ENCODE data around the gene RNU7-1. TPM values are rescaled to one million over a fixed set of nuclear protein-coding genes. Genes with fewer than 3 reads are reported as not detected.
A peak's percentile ranks its signal among the peaks of the same experiment; 100 is the strongest.

RNU7-1 gene
- total and polyA plus RNA-seq, 7 experiments from 2014 or later: not detected

GRCh38 chr12:6938353-6939190 is 5.0 kb upstream of the RNU7-1 start:
- Mint-ChIP-seq H3K27me3 (no peaks in the 10 kb centered on the region), H3K27ac (peak overlapping the region; percentile 91 to 99 (median 96)), H3K9me3 (peaks cover 0 to 2% (median 0%) of the 10 kb centered on the region in 11 donors), H3K36me3 (peaks cover 0 to 21% (median 0%) of the 10 kb centered on the region in 5 donors), H3K4me1 (peaks cover 37 to 67% (median 51%) of the 10 kb centered on the region in 7 donors), H3K4me3 (peak overlapping the region in 7 of 10 donors; percentile 34 to 88 (median 86))
- DNase-seq: no peak
- intact Hi-C loops (cut with micrococcal nuclease): loop anchor here (1.0 to 5.0 kb wide), 11 partner anchors 14 to 249 kb away; partner anchors contain the start of genes EMG1 (in 2 of the 2), ENO2 (in 2 of the 2), PHB2 (in 2 of the 2) and LPCAT3 (in 1 of the 2)
- H3K4me3 ChIP-seq (ENCODE audit: low read length): no peak overlapping the region
- H3K9me3 ChIP-seq (ENCODE audit: control insufficient read depth in 2 of 3, low read length in 3 of 3): no peaks in the 10 kb centered on the region
- peaks cover 0 to 8% (median 0%) of the 10 kb centered on the region in 3 experiments for H3K36me3 ChIP-seq (ENCODE audit: control insufficient read depth in 2 of 3, insufficient read depth in 3 of 3, low read length in 3 of 3)
- ChIA-PET CTCF (interaction anchor here (0.5 to 5.1 kb wide), 18 partner anchors 8 to 444 kb away, joined by 3 to 47 read pairs (median 4); partner anchors contain the start of genes C1RL, SPSB2 and TPI1), POLR2A (interaction anchor here (0.5 to 23.3 kb wide), 21 partner anchors 4 to 372 kb away, joined by 3 to 1270 read pairs (median 5); partner anchors contain the start of genes ATN1, C12orf57, CDCA3 and EMG1)
- no peaks in the 10 kb centered on the region for H3K27me3 ChIP-seq (ENCODE audit: control insufficient read depth in 2 of 2, insufficient read depth in 2 of 2, low read length in 2 of 2)
- peaks cover 12 to 27% of the 10 kb centered on the region in 2 donors for H3K4me1 ChIP-seq (ENCODE audit: control insufficient read depth in 2 of 2, insufficient read depth in 2 of 2, low read length in 2 of 2)
- H3K27ac ChIP-seq (ENCODE audit: low read depth, low read length): peak overlapping the region; percentile 92
- no peak for ATAC-seq

DNA sequence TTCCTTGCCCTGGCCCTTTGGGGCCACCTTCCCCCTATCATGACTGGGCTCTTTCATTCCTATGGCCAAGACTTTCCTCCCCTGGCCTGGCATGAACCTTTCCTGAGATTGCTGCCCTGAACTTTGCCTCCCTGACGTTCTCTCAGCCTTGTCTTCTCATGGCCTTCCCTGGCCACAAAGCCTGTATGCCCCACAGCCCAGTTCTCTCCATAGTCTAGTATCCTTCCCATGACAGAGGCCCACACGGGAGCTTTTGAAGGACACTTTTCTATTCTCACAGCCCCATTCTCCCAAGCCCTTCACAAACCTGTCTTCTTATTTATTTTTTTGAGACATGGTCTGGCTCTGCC is 4.5 kb upstream of the RNU7-1 start:
- Histone ChIP-seq H3K4me1 (ENCODE audit: control insufficient read depth in 2 of 2, insufficient read depth in 2 of 2, low read length in 2 of 2) (peaks cover 12 to 26% of the 10 kb centered on the region in 2 donors), H3K36me3 (ENCODE audit: control insufficient read depth in 2 of 3, insufficient read depth in 3 of 3, low read length in 3 of 3) (peaks cover 0 to 10% (median 0%) of the 10 kb centered on the region in 3 experiments), H3K27ac (ENCODE audit: low read depth, low read length) (no peak overlapping the region), H3K9me3 (ENCODE audit: control insufficient read depth in 2 of 3, low read length in 3 of 3) (no peaks in the 10 kb centered on the region), H3K27me3 (ENCODE audit: control insufficient read depth in 2 of 2, insufficient read depth in 2 of 2, low read length in 2 of 2) (no peaks in the 10 kb centered on the region), H3K4me3 (ENCODE audit: low read length) (no peak overlapping the region)
- ChIA-PET CTCF (interaction anchor here (0.5 to 2.1 kb wide), 10 partner anchors 14 to 445 kb away, joined by 3 to 17 read pairs (median 4); partner anchors contain the start of genes SPSB2 and TPI1), POLR2A (interaction anchor here (0.5 to 23.3 kb wide), 9 partner anchors 3 to 172 kb away, joined by 3 to 1270 read pairs (median 48); partner anchors contain the start of genes ATN1, C12orf57, EMG1 and ENO2)
- Mint-ChIP-seq H3K27ac (peak overlapping the region; percentile 13 to 91 (median 78)), H3K4me3 (peak overlapping the region in 7 of 10 donors; percentile 9 to 57 (median 49)), H3K36me3 (peaks cover 0 to 18% (median 0%) of the 10 kb centered on the region in 5 donors), H3K9me3 (peaks cover 0 to 7% (median 0%) of the 10 kb centered on the region in 11 donors), H3K27me3 (no peaks in the 10 kb centered on the region), H3K4me1 (peaks cover 31 to 65% (median 48%) of the 10 kb centered on the region in 7 donors)
- DNase-seq (no peak), ATAC-seq (no peak)
- intact Hi-C loops (cut with micrococcal nuclease): loop anchor here in 1 of 2 donors (5.0 kb wide), 1 partner anchor 248 kb away; the partner anchor contains the start of gene PEX5

- no peak overlapping the region for H3K4me3 ChIP-seq (ENCODE audit: low read length)
- peak overlapping the region in 1 of 10 donors; percentile 41 for H3K4me3 Mint-ChIP-seq
- peaks cover 0 to 13% (median 0%) of the 10 kb centered on the region in 5 donors for H3K36me3 Mint-ChIP-seq
- intact Hi-C loops (cut with micrococcal nuclease): no loop called here
- H3K27ac Mint-ChIP-seq: peak overlapping the region in 5 of 9 donors; percentile 41 to 96 (median 54)
- peaks cover 25 to 62% (median 49%) of the 10 kb centered on the region in 7 donors for H3K4me1 Mint-ChIP-seq
- no peak overlapping the region for H3K27ac ChIP-seq (ENCODE audit: low read depth, low read length)
- H3K9me3 ChIP-seq (ENCODE audit: control insufficient read depth in 2 of 3, low read length in 3 of 3): no peaks in the 10 kb centered on the region
- H3K36me3 ChIP-seq (ENCODE audit: control insufficient read depth in 2 of 3, insufficient read depth in 3 of 3, low read length in 3 of 3): peaks cover 0 to 9% (median 0%) of the 10 kb centered on the region in 3 experiments
- H3K4me1 ChIP-seq (ENCODE audit: control insufficient read depth in 2 of 2, insufficient read depth in 2 of 2, low read length in 2 of 2): peaks cover 28 to 36% of the 10 kb centered on the region in 2 donors
- H3K9me3 Mint-ChIP-seq: peaks cover 0 to 7% (median 0%) of the 10 kb centered on the region in 11 donors
- H3K27me3 Mint-ChIP-seq: no peaks in the 10 kb centered on the region
- ChIA-PET POLR2A (interaction anchor here (0.8 to 23.3 kb wide), 6 partner anchors 1 to 69 kb away, joined by 5 to 1270 read pairs (median 208); partner anchors contain the start of genes ATN1, C12orf57, EMG1 and ENO2), CTCF (interaction anchor here (1.3 to 2.0 kb wide), 4 partner anchors 16 to 27 kb away, joined by 4 to 7 read pairs (median 5); no protein-coding TSS in a partner anchor)
- DNase-seq (no peak), ATAC-seq (no peak)
- no peaks in the 10 kb centered on the region for H3K27me3 ChIP-seq (ENCODE audit: control insufficient read depth in 2 of 2, insufficient read depth in 2 of 2, low read length in 2 of 2)
Observed at GRCh38 chr12:6941267-6941666, 2.3 kb upstream of the RNU7-1 start.

- no peak overlapping the region for H3K27ac ChIP-seq (ENCODE audit: low read depth, low read length)
- intact Hi-C loops (cut with micrococcal nuclease): loop anchor here in 1 of 2 donors (2.0 kb wide), 1 partner anchor 189 kb away; the partner anchor contains the start of gene MLF2
- peaks cover 23 to 62% (median 48%) of the 10 kb centered on the region in 7 donors for H3K4me1 Mint-ChIP-seq
- no peak overlapping the region for H3K4me3 ChIP-seq (ENCODE audit: low read length)
- peak overlapping the region in 5 of 9 donors; percentile 54 to 100 (median 96) for H3K27ac Mint-ChIP-seq
- no peak for DNase-seq
- H3K36me3 ChIP-seq (ENCODE audit: control insufficient read depth in 2 of 3, insufficient read depth in 3 of 3, low read length in 3 of 3): peaks cover 0 to 9% (median 0%) of the 10 kb centered on the region in 3 experiments
- H3K4me1 ChIP-seq (ENCODE audit: control insufficient read depth in 2 of 2, insufficient read depth in 2 of 2, low read length in 2 of 2): peaks cover 31 to 36% of the 10 kb centered on the region in 2 donors
- peak overlapping the region in 2 of 10 donors; percentile 60 to 93 for H3K4me3 Mint-ChIP-seq
- ChIA-PET CTCF (interaction anchor here (1.3 to 11.7 kb wide), 4 partner anchors 20 to 27 kb away, joined by 4 to 460 read pairs (median 6); no protein-coding TSS in a partner anchor), POLR2A (interaction anchor here (0.8 to 23.3 kb wide), 6 partner anchors 1 to 69 kb away, joined by 5 to 1270 read pairs (median 208); partner anchors contain the start of genes ATN1, C12orf57, EMG1 and ENO2)
- H3K27me3 ChIP-seq (ENCODE audit: control insufficient read depth in 2 of 2, insufficient read depth in 2 of 2, low read length in 2 of 2): no peaks in the 10 kb centered on the region
- peaks cover 0 to 7% (median 0%) of the 10 kb centered on the region in 11 donors for H3K9me3 Mint-ChIP-seq
- no peaks in the 10 kb centered on the region for H3K27me3 Mint-ChIP-seq
- no peak for ATAC-seq
- H3K36me3 Mint-ChIP-seq: peaks cover 0 to 10% (median 0%) of the 10 kb centered on the region in 5 donors
- H3K9me3 ChIP-seq (ENCODE audit: control insufficient read depth in 2 of 3, low read length in 3 of 3): no peaks in the 10 kb centered on the region
Observed at GRCh38 chr12:6941782-6942181, 1.8 kb upstream of the RNU7-1 start.

DNA sequence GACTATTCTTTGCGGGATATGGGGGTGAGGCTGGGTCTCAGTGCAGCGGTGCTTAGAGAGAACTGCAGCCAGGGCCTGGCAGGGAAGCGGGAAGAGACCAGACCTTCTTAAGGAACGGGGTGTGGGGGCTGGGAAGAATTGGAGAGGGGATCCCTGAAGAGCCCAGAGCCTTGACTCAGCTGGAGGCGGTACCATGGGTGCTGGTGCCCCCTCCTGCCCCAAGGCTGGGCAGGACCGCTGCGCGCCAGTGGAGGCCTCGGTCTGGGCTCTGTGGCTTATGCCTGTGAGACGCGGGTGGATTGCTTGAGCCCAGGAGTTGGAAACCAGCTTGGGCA is 1.3 kb upstream of the RNU7-1 start:
- ATAC-seq: no peak
- Histone ChIP-seq H3K4me1 (ENCODE audit: control insufficient read depth in 2 of 2, insufficient read depth in 2 of 2, low read length in 2 of 2) (peaks cover 33 to 39% of the 10 kb centered on the region in 2 donors), H3K27me3 (ENCODE audit: control insufficient read depth in 2 of 2, insufficient read depth in 2 of 2, low read length in 2 of 2) (no peaks in the 10 kb centered on the region), H3K9me3 (ENCODE audit: control insufficient read depth in 2 of 3, low read length in 3 of 3) (no peaks in the 10 kb centered on the region), H3K36me3 (ENCODE audit: control insufficient read depth in 2 of 3, insufficient read depth in 3 of 3, low read length in 3 of 3) (peaks cover 0 to 9% (median 0%) of the 10 kb centered on the region in 3 experiments), H3K27ac (ENCODE audit: low read depth, low read length) (peak overlapping the region; percentile 95), H3K4me3 (ENCODE audit: low read length) (no peak overlapping the region)
- peaks cover 26 to 64% (median 51%) of the 10 kb centered on the region in 7 donors for H3K4me1 Mint-ChIP-seq
- peak overlapping the region in 6 of 10 donors; percentile 27 to 93 (median 40) for H3K4me3 Mint-ChIP-seq
- no peaks in the 10 kb centered on the region for H3K27me3 Mint-ChIP-seq
- intact Hi-C loops (cut with micrococcal nuclease): loop anchor here in 1 of 2 donors (2.0 kb wide), 1 partner anchor 189 kb away; the partner anchor contains the start of gene MLF2
- ChIA-PET CTCF (interaction anchor here (1.7 to 11.7 kb wide), 4 partner anchors 18 to 73 kb away, joined by 9 to 460 read pairs (median 18); partner anchors contain the start of gene SPSB2), POLR2A (interaction anchor here (2.0 to 21.6 kb wide), 8 partner anchors 10 to 166 kb away, joined by 19 to 1270 read pairs (median 48); partner anchors contain the start of genes ATN1, C1RL, CDCA3 and EMG1)
- no peak for DNase-seq
- H3K36me3 Mint-ChIP-seq: peaks cover 0 to 10% (median 0%) of the 10 kb centered on the region in 5 donors
- H3K27ac Mint-ChIP-seq: peak overlapping the region; percentile 95 to 100 (median 98)
- peaks cover 0 to 7% (median 0%) of the 10 kb centered on the region in 11 donors for H3K9me3 Mint-ChIP-seq

Measured in naive thymus-derived CD4-positive, alpha-beta T cell (primary cell).